Prostate gland (tissue), 2 donors: Measurements from ENCODE around the gene PDE4DIP.
"Not testable (repeated sequence)": the region's sequence is repeated elsewhere in the genome, so short reads cannot be mapped to it uniquely, and the experiment has no call there.

ENCODE experiments used
- POLR2AphosphoS5 ChIP-seq: sonication (generic); formaldehyde crosslinking; IDR thresholded peaks from one replicate; pipeline ENCODE4 v1.6.1; 2017; ENCODE audit warnings: antibody characterized with exemption
- TF ChIP-seq, protein P1 (sequence below), 4 experiments: fragments of 200-600 bp in 2 of 4; fragments of 450-650 bp in 2 of 4; sonication (generic) in 2 of 4; IDR thresholded peaks; 1 replicate in 3 of 4; 2 replicates in 1 of 4; pipeline ENCODE4 v1.5.1; 2016 to 2019; ENCODE audit warnings: antibody characterized with exemption in 4 of 4, mild to moderate bottlenecking in 2 of 4, moderate library complexity in 2 of 4

DNA sequence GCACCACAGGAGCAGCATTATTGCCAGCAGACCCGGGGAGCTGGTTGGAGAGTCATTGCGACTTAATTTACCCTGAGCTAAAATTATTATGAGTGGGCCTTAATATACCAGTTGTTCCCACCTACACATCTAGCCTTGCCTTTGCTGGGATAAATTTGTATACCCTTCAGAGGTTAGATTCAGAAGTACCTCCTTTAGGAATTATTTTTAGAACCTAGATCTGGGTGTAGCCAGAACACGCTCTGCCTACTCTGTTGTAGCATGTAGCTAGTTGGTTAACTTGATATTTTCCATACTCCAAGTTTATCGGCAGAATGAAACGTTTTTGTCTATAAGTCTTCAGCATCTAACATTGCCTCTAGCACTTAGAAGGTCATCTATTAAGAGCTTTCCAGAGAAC, 9.1 kb downstream of the PDE4DIP start:
- TF ChIP-seq, protein P1, sequence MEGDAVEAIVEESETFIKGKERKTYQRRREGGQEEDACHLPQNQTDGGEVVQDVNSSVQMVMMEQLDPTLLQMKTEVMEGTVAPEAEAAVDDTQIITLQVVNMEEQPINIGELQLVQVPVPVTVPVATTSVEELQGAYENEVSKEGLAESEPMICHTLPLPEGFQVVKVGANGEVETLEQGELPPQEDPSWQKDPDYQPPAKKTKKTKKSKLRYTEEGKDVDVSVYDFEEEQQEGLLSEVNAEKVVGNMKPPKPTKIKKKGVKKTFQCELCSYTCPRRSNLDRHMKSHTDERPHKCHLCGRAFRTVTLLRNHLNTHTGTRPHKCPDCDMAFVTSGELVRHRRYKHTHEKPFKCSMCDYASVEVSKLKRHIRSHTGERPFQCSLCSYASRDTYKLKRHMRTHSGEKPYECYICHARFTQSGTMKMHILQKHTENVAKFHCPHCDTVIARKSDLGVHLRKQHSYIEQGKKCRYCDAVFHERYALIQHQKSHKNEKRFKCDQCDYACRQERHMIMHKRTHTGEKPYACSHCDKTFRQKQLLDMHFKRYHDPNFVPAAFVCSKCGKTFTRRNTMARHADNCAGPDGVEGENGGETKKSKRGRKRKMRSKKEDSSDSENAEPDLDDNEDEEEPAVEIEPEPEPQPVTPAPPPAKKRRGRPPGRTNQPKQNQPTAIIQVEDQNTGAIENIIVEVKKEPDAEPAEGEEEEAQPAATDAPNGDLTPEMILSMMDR (IDR thresholded peaks at IDR 0.05) = not testable (repeated sequence)
- not testable (repeated sequence) for TF ChIP-seq POLR2AphosphoS5
